IPS-18a (cell line): ENCODE measurements around the gene SARS1.
A peak's percentile ranks its signal among the peaks of the same experiment; 100 is the strongest.
"Not testable (repeated sequence)": the region's sequence is repeated elsewhere in the genome, so short reads cannot be mapped to it uniquely, and the experiment has no call there.

Experiments
- H3K27ac ChIP-seq: one replicate; pipeline ENCODE4 v1.5.1; 2013; ENCODE audit warnings: low read length
- H3K27me3 ChIP-seq: one replicate; pipeline ENCODE4 v1.6.1; 2013; ENCODE audit warnings: mild to moderate bottlenecking, low read length; ENCODE audit not compliant: control insufficient read depth, insufficient read depth
- H3K36me3 ChIP-seq: one replicate; pipeline ENCODE4 v1.6.1; 2013; ENCODE audit warnings: low read depth, low read length; ENCODE audit not compliant: control insufficient read depth
- H3K4me1 ChIP-seq: one replicate; pipeline ENCODE4 v1.6.1; 2013; ENCODE audit warnings: low read depth, low read length; ENCODE audit not compliant: control insufficient read depth
- H3K4me3 ChIP-seq: one replicate; pipeline ENCODE4 v1.5.1; 2013; ENCODE audit warnings: low read length
- H3K9ac ChIP-seq: one replicate; pipeline ENCODE4 v1.6.1; 2013; ENCODE audit warnings: mild to moderate bottlenecking, low read length, moderate library complexity
- H3K9me3 ChIP-seq: one replicate; pipeline ENCODE4 v1.6.1; 2013; ENCODE audit warnings: low read depth, low read length; ENCODE audit not compliant: control insufficient read depth

The SARS1 gene, protein sequence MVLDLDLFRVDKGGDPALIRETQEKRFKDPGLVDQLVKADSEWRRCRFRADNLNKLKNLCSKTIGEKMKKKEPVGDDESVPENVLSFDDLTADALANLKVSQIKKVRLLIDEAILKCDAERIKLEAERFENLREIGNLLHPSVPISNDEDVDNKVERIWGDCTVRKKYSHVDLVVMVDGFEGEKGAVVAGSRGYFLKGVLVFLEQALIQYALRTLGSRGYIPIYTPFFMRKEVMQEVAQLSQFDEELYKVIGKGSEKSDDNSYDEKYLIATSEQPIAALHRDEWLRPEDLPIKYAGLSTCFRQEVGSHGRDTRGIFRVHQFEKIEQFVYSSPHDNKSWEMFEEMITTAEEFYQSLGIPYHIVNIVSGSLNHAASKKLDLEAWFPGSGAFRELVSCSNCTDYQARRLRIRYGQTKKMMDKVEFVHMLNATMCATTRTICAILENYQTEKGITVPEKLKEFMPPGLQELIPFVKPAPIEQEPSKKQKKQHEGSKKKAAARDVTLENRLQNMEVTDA

GRCh38 chr1:109213824-109214693 lies at the start of gene SARS1:
SARS1 (plus strand) TSS chr1:109213918; CDS start chr1:109213993, 75 bp downstream.
- Histone ChIP-seq H3K27me3 (no peaks in the 10 kb centered on the region), H3K4me3 (peak within 1 kb of the TSS; percentile 78), H3K27ac (no peak within 1 kb of the TSS), H3K9me3 (no peaks in the 10 kb centered on the region), H3K4me1 (peaks cover 10% of the 10 kb centered on the region), H3K9ac (peak within 1 kb of the TSS; percentile 75), H3K36me3 (no peaks in the 10 kb centered on the region)

GRCh38 chr1:109164538-109164937 lies 49.2 kb upstream of the SARS1 start:
- H3K36me3 ChIP-seq, result no peaks in the 10 kb centered on the region
- no peaks in the 10 kb centered on the region for H3K27me3 ChIP-seq
- no peak overlapping the region for H3K27ac ChIP-seq
- no peaks in the 10 kb centered on the region for H3K4me1 ChIP-seq
- H3K9me3 ChIP-seq, result no peaks in the 10 kb centered on the region
- H3K4me3 ChIP-seq, result no peak overlapping the region
- no peak overlapping the region for H3K9ac ChIP-seq

- H3K9ac ChIP-seq, result no peak overlapping the region
Observed at GRCh38 chr1:109167001-109167506, 46.7 kb upstream of the SARS1 start.

DNA sequence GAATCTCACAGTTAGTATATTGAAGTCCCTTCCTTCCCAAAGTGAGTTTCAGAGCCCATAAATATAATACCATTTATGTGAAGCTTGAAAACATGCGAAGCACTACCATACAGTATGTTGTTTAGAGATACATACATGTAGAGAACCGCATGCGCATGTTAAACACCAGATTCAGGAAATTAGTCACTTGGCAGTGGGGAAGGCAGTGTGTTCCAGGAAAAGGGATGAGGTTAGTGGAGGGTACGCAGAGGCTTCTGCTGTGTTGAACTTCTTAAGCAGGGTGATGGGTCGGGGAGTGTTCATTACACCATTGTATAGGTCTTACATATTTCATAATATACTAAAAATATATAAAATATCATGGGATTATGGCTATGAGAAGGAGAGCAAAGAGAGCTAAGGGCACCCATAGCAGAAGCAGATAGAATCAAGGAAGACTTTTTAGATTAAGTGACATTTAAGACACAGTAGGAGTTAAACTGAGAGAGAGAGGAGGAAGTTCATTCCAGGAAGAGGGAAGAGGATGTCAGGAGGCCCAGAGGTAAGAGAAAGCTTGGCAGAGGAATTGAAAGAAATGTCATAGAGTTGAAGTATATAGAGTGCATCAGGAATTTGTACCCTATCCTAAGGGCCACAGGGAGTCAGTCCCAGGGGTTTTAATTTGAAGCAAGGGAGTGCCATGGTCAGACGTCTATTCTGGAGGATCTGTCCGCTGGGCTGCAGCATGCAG lies 43.5 kb upstream of the SARS1 start:
- Histone ChIP-seq H3K9me3 (no peaks in the 10 kb centered on the region), H3K4me3 (no peak overlapping the region), H3K27me3 (no peaks in the 10 kb centered on the region), H3K9ac (no peak overlapping the region), H3K27ac (no peak overlapping the region), H3K36me3 (no peaks in the 10 kb centered on the region), H3K4me1 (no peaks in the 10 kb centered on the region)

More at GRCh38 chr1:109167001-109167506, 46.7 kb upstream of the SARS1 start:
- Histone ChIP-seq H3K4me1 (no peaks in the 10 kb centered on the region), H3K27ac (no peak overlapping the region), H3K4me3 (no peak overlapping the region), H3K9me3 (no peaks in the 10 kb centered on the region), H3K27me3 (no peaks in the 10 kb centered on the region), H3K36me3 (no peaks in the 10 kb centered on the region)

- no peak overlapping the region for H3K9ac ChIP-seq
- no peaks in the 10 kb centered on the region for H3K27me3 ChIP-seq
- no peak overlapping the region for H3K4me3 ChIP-seq
- H3K9me3 ChIP-seq, result no peaks in the 10 kb centered on the region
- H3K36me3 ChIP-seq, result no peaks in the 10 kb centered on the region
- H3K27ac ChIP-seq, result no peak overlapping the region
- no peaks in the 10 kb centered on the region for H3K4me1 ChIP-seq
Observed at GRCh38 chr1:109171646-109172045, 42.1 kb upstream of the SARS1 start.

DNA sequence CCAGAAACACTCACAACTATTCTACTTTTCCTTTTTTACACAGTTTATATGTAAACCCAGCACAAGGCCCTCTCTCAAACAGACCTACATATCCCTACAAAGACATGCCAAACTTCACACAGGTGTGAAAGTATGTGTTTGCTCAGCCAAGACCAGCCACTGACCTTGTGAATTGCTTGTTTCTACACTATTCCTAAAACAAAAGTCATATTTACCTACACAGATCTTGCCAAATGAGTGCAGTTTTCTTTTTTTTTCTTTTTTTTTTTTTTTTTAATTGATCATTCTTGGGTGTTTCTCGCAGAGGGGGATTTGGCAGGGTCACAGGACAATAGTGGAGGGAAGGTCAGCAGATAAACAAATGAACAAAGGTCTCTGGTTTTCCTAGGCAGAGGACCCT lies 37.4 kb upstream of the SARS1 start:
- H3K4me1 ChIP-seq, H3K27ac ChIP-seq, H3K36me3 ChIP-seq, H3K27me3 ChIP-seq, H3K4me3 ChIP-seq, H3K9ac ChIP-seq, H3K9me3 ChIP-seq: not testable (repeated sequence)

GRCh38 chr1:109180715-109181084 lies 33.0 kb upstream of the SARS1 start:
- not testable (repeated sequence) for H3K9me3 ChIP-seq, H3K9ac ChIP-seq, H3K36me3 ChIP-seq, H3K4me3 ChIP-seq, H3K4me1 ChIP-seq, H3K27ac ChIP-seq, H3K27me3 ChIP-seq

DNA sequence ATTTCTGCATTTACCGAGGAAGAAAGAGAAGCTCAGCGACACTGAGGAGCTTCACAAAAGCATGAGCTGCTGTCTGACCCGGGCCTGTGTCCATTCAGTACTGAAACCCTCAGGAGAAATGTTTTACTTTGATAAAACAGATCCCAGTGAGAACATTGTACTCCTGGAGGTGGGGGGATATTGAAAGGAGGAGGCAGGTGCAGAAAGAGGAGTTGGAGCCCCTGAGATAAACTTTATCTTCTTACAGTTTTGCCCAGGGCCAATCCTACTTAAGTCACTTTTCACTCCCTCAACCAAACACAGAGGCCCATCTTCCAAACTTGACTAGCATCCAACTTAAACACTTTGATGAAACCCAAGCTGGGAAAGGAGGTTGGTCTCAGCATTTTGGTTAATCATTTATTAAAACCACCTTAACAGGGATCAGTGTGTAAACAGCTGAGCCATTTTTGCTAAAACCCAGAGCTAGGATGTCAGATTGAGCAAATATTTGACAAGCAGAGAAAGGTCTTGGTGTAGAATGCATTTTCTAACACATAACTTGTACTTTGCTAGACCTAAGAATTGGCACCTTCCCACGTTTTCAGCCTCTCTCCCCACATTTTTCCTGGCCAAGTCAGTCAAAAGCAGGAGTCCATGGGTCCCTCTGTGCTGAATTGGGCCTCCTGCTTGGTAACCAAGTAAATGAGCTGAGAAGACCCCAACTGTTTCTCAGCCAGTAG lies 32.5 kb upstream of the SARS1 start:
- no peaks in the 10 kb centered on the region for H3K36me3 ChIP-seq
- no peaks in the 10 kb centered on the region for H3K9me3 ChIP-seq
- H3K9ac ChIP-seq, result no peak overlapping the region
- H3K27ac ChIP-seq, result no peak overlapping the region
- H3K4me3 ChIP-seq, result no peak overlapping the region
- H3K27me3 ChIP-seq, result no peaks in the 10 kb centered on the region
- no peaks in the 10 kb centered on the region for H3K4me1 ChIP-seq

GRCh38 chr1:109181807-109182163 lies 31.9 kb upstream of the SARS1 start:
- H3K27me3 ChIP-seq, result no peaks in the 10 kb centered on the region
- H3K9ac ChIP-seq, result no peak overlapping the region
- no peaks in the 10 kb centered on the region for H3K36me3 ChIP-seq
- no peak overlapping the region for H3K27ac ChIP-seq
- H3K9me3 ChIP-seq, result no peaks in the 10 kb centered on the region
- H3K4me3 ChIP-seq, result no peak overlapping the region
- no peaks in the 10 kb centered on the region for H3K4me1 ChIP-seq

- no peak overlapping the region for H3K9ac ChIP-seq
- no peaks in the 10 kb centered on the region for H3K4me1 ChIP-seq
- no peak overlapping the region for H3K27ac ChIP-seq
- H3K36me3 ChIP-seq, result no peaks in the 10 kb centered on the region
- H3K27me3 ChIP-seq, result no peaks in the 10 kb centered on the region
- no peak overlapping the region for H3K4me3 ChIP-seq
- H3K9me3 ChIP-seq, result no peaks in the 10 kb centered on the region
Observed at GRCh38 chr1:109183058-109183738, 30.5 kb upstream of the SARS1 start.
